Ammon's horn (tissue), 1 donor: Measurements from ENCODE around the gene CNPY2.
"Not testable (repeated sequence)": the region's sequence is repeated elsewhere in the genome, so short reads cannot be mapped to it uniquely, and the experiment has no call there.

ENCODE experiments used
- DNase-seq: peaks from one replicate; pipeline ENCODE4 v3.0.0-alpha.2; 2016; ENCODE audit warnings: low spot score

CNPY2 gene

GRCh38 chr12:56333679-56334489 lies 18.1 kb upstream of the CNPY2 start, which contains the start of gene PAN2:
Gene PAN2 (minus strand): TSS chr12:56334000. CDS start chr12:56333094, 906 bp downstream.
- DNase-seq = peak; percentile 94

- DNase-seq = no peak
These were observed 17.4 kb upstream of the CNPY2 start for GRCh38 chr12:56333197-56333678.

GRCh38 chr12:56332512-56333196 lies 16.9 kb upstream of the CNPY2 start:
- DNase-seq = no peak

- DNase-seq = no peak
These were observed 15.2 kb upstream of the CNPY2 start for GRCh38 chr12:56330936-56331490.

GRCh38 chr12:56326533-56326932 lies 10.7 kb upstream of the CNPY2 start:
- no peak for DNase-seq

GRCh38 chr12:56326126-56326525 lies 10.3 kb upstream of the CNPY2 start:
- DNase-seq = no peak

- no peak for DNase-seq
These were observed 8.4 kb upstream of the CNPY2 start for GRCh38 chr12:56324206-56324605.

GRCh38 chr12:56321610-56322009 lies 5.8 kb upstream of the CNPY2 start:
- not testable (repeated sequence) for DNase-seq

- no peak for DNase-seq
These were observed 5.2 kb upstream of the CNPY2 start for GRCh38 chr12:56321027-56321426.

- no peak for DNase-seq
These were observed 1.9 kb upstream of the CNPY2 start for GRCh38 chr12:56317675-56318074.

- peak; percentile 66 for DNase-seq
These were observed 553 bp downstream of the CNPY2 start for GRCh38 chr12:56315249-56315621.

- no peak for DNase-seq
These were observed 4.8 kb downstream of the CNPY2 start for GRCh38 chr12:56311003-56311402.

GRCh38 chr12:56308714-56309113 lies 7.1 kb downstream of the CNPY2 start:
- no peak for DNase-seq

- no peak for DNase-seq
These were observed 8.4 kb downstream of the CNPY2 start for GRCh38 chr12:56307221-56307965.

- no peak for DNase-seq
These were observed 10.8 kb downstream of the CNPY2 start for GRCh38 chr12:56304872-56305590.

- DNase-seq = no peak
These were observed 11.5 kb downstream of the CNPY2 start for GRCh38 chr12:56304276-56304675.

GRCh38 chr12:56300644-56301464 lies 14.9 kb downstream of the CNPY2 start:
- DNase-seq = peak; percentile 8

- peak; percentile 99 for DNase-seq
These were observed 15.7 kb downstream of the CNPY2 start, which contains the start of gene CS for GRCh38 chr12:56299853-56300643. Gene CS (minus strand): TSS chr12:56300330. CDS start chr12:56300201, 129 bp downstream.

GRCh38 chr12:56299308-56299852 lies 16.4 kb downstream of the CNPY2 start:
- no peak for DNase-seq
